ENCODE results near the gene TMBIM1.

The TMBIM1 gene

GRCh38 chr2:218320704-218321336 is 28.5 kb upstream of the TMBIM1 start:
- Histone ChIP-seq H3K27me3 (replicated peaks; ENCODE audit: control insufficient read depth, insufficient read depth, low read length) (no peaks in the 10 kb centered on the region; the same call in 1 of the 2 replicates), H3K4me3 (replicated peaks; ENCODE audit: low read depth, low read length) (no peak overlapping the region), H3K36me3 (ENCODE audit: control insufficient read depth, insufficient read depth, low read length) (no peaks in the 10 kb centered on the region)
- DNase-seq (ENCODE audit: extremely low read depth, insufficient read length): no peak
- TF ChIP-seq CTCF (IDR thresholded peaks at IDR 0.05; ENCODE audit: insufficient read depth, low read length, poor library complexity, severe bottlenecking): no peak

- no peak for TF ChIP-seq CTCF (IDR thresholded peaks at IDR 0.05; ENCODE audit: insufficient read depth, low read length, poor library complexity, severe bottlenecking)
- Histone ChIP-seq H3K36me3 (ENCODE audit: control insufficient read depth, insufficient read depth, low read length) (no peaks in the 10 kb centered on the region), H3K4me3 (replicated peaks; ENCODE audit: low read depth, low read length) (no peak overlapping the region), H3K27me3 (replicated peaks; ENCODE audit: control insufficient read depth, insufficient read depth, low read length) (no peaks in the 10 kb centered on the region; the same call in 1 of the 2 replicates)
- DNase-seq (ENCODE audit: extremely low read depth, insufficient read length): no peak
Observed at GRCh38 chr2:218319813-218320365, 27.6 kb upstream of the TMBIM1 start.

GRCh38 chr2:218318241-218318640 is 25.9 kb upstream of the TMBIM1 start:
- DNase-seq (ENCODE audit: extremely low read depth, insufficient read length): no peak
- H3K4me3 ChIP-seq (replicated peaks; ENCODE audit: low read depth, low read length): no peak overlapping the region
- TF ChIP-seq CTCF (IDR thresholded peaks at IDR 0.05; ENCODE audit: insufficient read depth, low read length, poor library complexity, severe bottlenecking): no peak

GRCh38 chr2:218317835-218318234 is 25.5 kb upstream of the TMBIM1 start:
- no peak for DNase-seq (ENCODE audit: extremely low read depth, insufficient read length)
- no peak for TF ChIP-seq CTCF (IDR thresholded peaks at IDR 0.05; ENCODE audit: insufficient read depth, low read length, poor library complexity, severe bottlenecking)
- no peaks in the 10 kb centered on the region for H3K36me3 ChIP-seq (ENCODE audit: control insufficient read depth, insufficient read depth, low read length)
- H3K4me3 ChIP-seq (replicated peaks; ENCODE audit: low read depth, low read length): no peak overlapping the region
- no peaks in the 10 kb centered on the region; the same call in 1 of the 2 replicates for H3K27me3 ChIP-seq (replicated peaks; ENCODE audit: control insufficient read depth, insufficient read depth, low read length)

More at GRCh38 chr2:218318241-218318640, 25.9 kb upstream of the TMBIM1 start:
- no peaks in the 10 kb centered on the region for H3K36me3 ChIP-seq (ENCODE audit: control insufficient read depth, insufficient read depth, low read length)
- no peaks in the 10 kb centered on the region; the same call in 1 of the 2 replicates for H3K27me3 ChIP-seq (replicated peaks; ENCODE audit: control insufficient read depth, insufficient read depth, low read length)

- no peak for DNase-seq (ENCODE audit: extremely low read depth, insufficient read length)
- no peak for TF ChIP-seq CTCF (IDR thresholded peaks at IDR 0.05; ENCODE audit: insufficient read depth, low read length, poor library complexity, severe bottlenecking)
- H3K27me3 ChIP-seq (replicated peaks; ENCODE audit: control insufficient read depth, insufficient read depth, low read length): no peaks in the 10 kb centered on the region; the same call in 1 of the 2 replicates
- no peaks in the 10 kb centered on the region for H3K36me3 ChIP-seq (ENCODE audit: control insufficient read depth, insufficient read depth, low read length)
- H3K4me3 ChIP-seq (replicated peaks; ENCODE audit: low read depth, low read length): no peak overlapping the region
Observed at GRCh38 chr2:218317303-218317630, 25.0 kb upstream of the TMBIM1 start.
